ENCODE data around the gene ATP13A2. TPM values are rescaled to one million over a fixed set of nuclear protein-coding genes. Genes with fewer than 3 reads are reported as not detected.

ATP13A2 gene
- total RNA-seq, 1 donor from 2014 or later: 31.9 TPM

- DNase-seq (no peak), ATAC-seq (ENCODE audit: low read depth) (no peak)
- no peak overlapping the region for H3K27ac Mint-ChIP-seq
- H3K36me3 Mint-ChIP-seq (ENCODE audit: low read depth): peaks cover 39% of the 10 kb centered on the region
- no peaks in the 10 kb centered on the region for H3K4me1 Mint-ChIP-seq
- intact Hi-C loops (cut with micrococcal nuclease): no loop called here
- POLR2A ChIA-PET: no interaction called here
- no peak for TF ChIP-seq CTCF (IDR thresholded peaks at IDR 0.05)
- H3K27me3 Mint-ChIP-seq: no peaks in the 10 kb centered on the region
- CTCF ChIA-PET: no interaction called here
- H3K4me3 Mint-ChIP-seq: no peak overlapping the region
- H3K9me3 Mint-ChIP-seq: no peaks in the 10 kb centered on the region
These were observed 19.1 kb downstream of the ATP13A2 start for GRCh38 chr1:16992675-16993074.

GRCh38 chr1:16992102-16992501 is 19.6 kb downstream of the ATP13A2 start:
- intact Hi-C loops (cut with micrococcal nuclease): no loop called here
- ChIA-PET CTCF (no interaction called here), POLR2A (no interaction called here)
- H3K27ac Mint-ChIP-seq: no peak overlapping the region
- no peaks in the 10 kb centered on the region for H3K27me3 Mint-ChIP-seq
- H3K4me1 Mint-ChIP-seq: no peaks in the 10 kb centered on the region
- no peak for ATAC-seq (ENCODE audit: low read depth)
- TF ChIP-seq CTCF (IDR thresholded peaks at IDR 0.05): no peak
- H3K4me3 Mint-ChIP-seq: no peak overlapping the region
- no peaks in the 10 kb centered on the region for H3K9me3 Mint-ChIP-seq
- DNase-seq: no peak
- H3K36me3 Mint-ChIP-seq (ENCODE audit: low read depth): peaks cover 42% of the 10 kb centered on the region

- Mint-ChIP-seq H3K27ac (no peak overlapping the region), H3K36me3 (ENCODE audit: low read depth) (peaks cover 42% of the 10 kb centered on the region), H3K9me3 (no peaks in the 10 kb centered on the region), H3K4me1 (no peaks in the 10 kb centered on the region), H3K27me3 (no peaks in the 10 kb centered on the region), H3K4me3 (no peak overlapping the region)
- ChIA-PET POLR2A (no interaction called here), CTCF (no interaction called here)
- TF ChIP-seq CTCF (IDR thresholded peaks at IDR 0.05): no peak
- no peak for ATAC-seq (ENCODE audit: low read depth)
- DNase-seq: no peak
- intact Hi-C loops (cut with micrococcal nuclease): no loop called here
These were observed 20.2 kb downstream of the ATP13A2 start for GRCh38 chr1:16991571-16991970.

GRCh38 chr1:16989676-16990391 is 21.9 kb downstream of the ATP13A2 start:
- intact Hi-C loops (cut with micrococcal nuclease): no loop called here
- Mint-ChIP-seq H3K9me3 (no peaks in the 10 kb centered on the region), H3K27me3 (no peaks in the 10 kb centered on the region), H3K27ac (no peak overlapping the region), H3K4me3 (no peak overlapping the region), H3K36me3 (ENCODE audit: low read depth) (peaks cover 36% of the 10 kb centered on the region), H3K4me1 (no peaks in the 10 kb centered on the region)
- DNase-seq (no peak), ATAC-seq (ENCODE audit: low read depth) (no peak)
- TF ChIP-seq CTCF (IDR thresholded peaks at IDR 0.05): no peak
- CTCF ChIA-PET: no interaction called here
- POLR2A ChIA-PET: no interaction called here

GRCh38 chr1:16988210-16988609 is 23.5 kb downstream of the ATP13A2 start:
- Mint-ChIP-seq H3K4me3 (no peak overlapping the region), H3K36me3 (ENCODE audit: low read depth) (peaks cover 35% of the 10 kb centered on the region), H3K27ac (no peak overlapping the region), H3K27me3 (peaks cover 3% of the 10 kb centered on the region), H3K9me3 (no peaks in the 10 kb centered on the region), H3K4me1 (no peaks in the 10 kb centered on the region)
- DNase-seq (no peak), ATAC-seq (ENCODE audit: low read depth) (no peak)
- intact Hi-C loops (cut with micrococcal nuclease): no loop called here
- TF ChIP-seq CTCF (IDR thresholded peaks at IDR 0.05): no peak
- CTCF ChIA-PET: no interaction called here
- POLR2A ChIA-PET: no interaction called here

Measured in activated B cell treated with CpG ODN at 0.5 μM for 24 hours (primary cell).